K562 (cell line): ENCODE measurements around the gene TMEM141. TPM values are rescaled to one million over a fixed set of nuclear protein-coding genes. Genes with fewer than 3 reads are reported as not detected.

ENCODE experiments used
- ATAC-seq: fragments of 200-7000 bp; cut with Tn5 transposase; 3 replicates; pipeline ENCODE4 v1.9.1; 2020; ENCODE audit warnings: moderate library complexity
- BruUV-seq: library from RNA; stranded (reverse); fragments of 400-500 nt; replicated peaks from 2 replicates; lab custom pipeline; 2021; lab: Mats Ljungman, UMichigan
- CTCF ChIA-PET: fragments of 300-600 bp; formaldehyde crosslinking; extraction: SDS; loops from one replicate; lab custom pipeline; 2021; ENCODE audit warnings: low intra/inter-chr PET ratio; lab: Yijun Ruan, JAX
- POLR2A ChIA-PET: fragments of 300-600, 350-650 bp; sonication (Branson Sonifier 250); formaldehyde crosslinking; extraction: SDS; loops from one replicate; lab custom pipeline; 2021; ENCODE audit warnings: antibody characterized with exemption, inconsistent platforms; lab: Yijun Ruan, JAX
- DNase-seq, 4 experiments: peaks; one replicate each; pipeline versions ENCODE4 v3.0.0 to v3.0.0-alpha.2; 2011 to 2018; ENCODE audit warnings: low spot score in 3 of 4, mixed read lengths in 3 of 4; ENCODE audit errors: extremely low read depth in 1 of 4
- FAIRE-seq: peaks from 2 replicates; lab custom pipeline; 2011; peaks lifted over from hg19 to GRCh38; lab: Jason Lieb, UNC
- H2AFZ ChIP-seq: 2 replicates; pipeline ENCODE4 v1.6.0; 2011; ENCODE audit warnings: low read depth, low read length, control low read depth, inconsistent platforms
- H3K27ac ChIP-seq: fragments of 200-600 bp; 3 replicates; pipeline ENCODE4 v1.8.0; 2011; ENCODE audit warnings: low read depth, mild to moderate bottlenecking, control low read depth, inconsistent platforms, low read length, moderate library complexity, mixed read lengths; ENCODE audit errors: extremely low read depth
- H3K27me3 ChIP-seq, 2 experiments: fragments of 300-600 bp in 1 of 2; 2 replicates in 1 of 2; 3 replicates in 1 of 2; pipeline versions ENCODE4 v1.6.0 to v1.8.0; 2011; ENCODE audit warnings: inconsistent platforms in 2 of 2, low read length in 2 of 2, mild to moderate bottlenecking in 1 of 2, mixed read lengths in 1 of 2, moderate library complexity in 1 of 2; ENCODE audit not compliant: control insufficient read depth in 2 of 2, insufficient read depth in 2 of 2
- H3K36me3 ChIP-seq: fragments of 300-600 bp; 3 replicates; pipeline ENCODE4 v1.8.0; 2011; ENCODE audit warnings: mild to moderate bottlenecking, low read length, inconsistent platforms; ENCODE audit not compliant: control insufficient read depth, insufficient read depth
- H3K4me1 ChIP-seq, 2 experiments: fragments of 200-600 bp in 1 of 2; replicated peaks in 1 of 2; 2 replicates in 1 of 2; 3 replicates in 1 of 2; pipeline versions ENCODE4 v1.5.1 to v1.8.0; 2011; ENCODE audit warnings: inconsistent platforms in 2 of 2, low read length in 2 of 2, mild to moderate bottlenecking in 1 of 2, mixed read lengths in 1 of 2, moderate library complexity in 1 of 2; ENCODE audit not compliant: control insufficient read depth in 2 of 2, insufficient read depth in 2 of 2
- H3K4me2 ChIP-seq: 2 replicates; pipeline ENCODE4 v1.6.1; 2011; ENCODE audit warnings: low read length, control low read depth, inconsistent platforms, mixed read lengths; ENCODE audit not compliant: insufficient read depth
- H3K4me3 ChIP-seq: fragments of 200-600 bp; sonication (generic), shearing (Covaris generic); 2 replicates; pipeline ENCODE4 v1.5.1; 2016; ENCODE audit warnings: control low read depth, inconsistent platforms
- H3K79me2 ChIP-seq: fragments of 200-600 bp; 3 replicates; pipeline ENCODE4 v1.8.0; 2011; ENCODE audit warnings: low read length, inconsistent platforms; ENCODE audit not compliant: control insufficient read depth, insufficient read depth
- H3K9ac ChIP-seq, 2 experiments: 2 replicates each; pipeline versions ENCODE4 v1.6.0 to v1.6.1; 2011; ENCODE audit warnings: low read depth in 2 of 2, low read length in 2 of 2, control low read depth in 1 of 2, inconsistent platforms in 1 of 2, mild to moderate bottlenecking in 1 of 2, mixed read lengths in 1 of 2; ENCODE audit not compliant: insufficient read depth in 1 of 2
- H3K9me1 ChIP-seq: one replicate; pipeline ENCODE4 v1.6.0; 2011; ENCODE audit warnings: inconsistent platforms, mild to moderate bottlenecking, low read length, moderate library complexity; ENCODE audit not compliant: control insufficient read depth, insufficient read depth
- H3K9me3 ChIP-seq: replicated peaks from 2 replicates; pipeline ENCODE4 v1.5.1; 2011; ENCODE audit warnings: low read depth, low read length, inconsistent platforms; ENCODE audit not compliant: control insufficient read depth, insufficient read depth
- H4K20me1 ChIP-seq: replicated peaks from 2 replicates; pipeline ENCODE4 v1.6.1; 2011; ENCODE audit warnings: low read length, inconsistent platforms, mixed read lengths; ENCODE audit not compliant: control insufficient read depth, insufficient read depth
- CBX2 ChIP-seq: fragments of 200-600 bp; sonication (generic); IDR thresholded peaks from one replicate; pipeline ENCODE4 v1.6.1; 2012; ENCODE audit warnings: mild to moderate bottlenecking, low read length, inconsistent platforms; ENCODE audit not compliant: insufficient read depth, poor library complexity, severe bottlenecking
- E2F6 ChIP-seq, 2 experiments: IDR thresholded peaks; 2 replicates each; pipeline ENCODE4 v1.6.1; 2011; ENCODE audit warnings: borderline replicate concordance in 1 of 2, control low read depth in 1 of 2, low read depth in 1 of 2, low read length in 1 of 2, mild to moderate bottlenecking in 1 of 2, mixed read lengths in 1 of 2, moderate library complexity in 1 of 2; ENCODE audit not compliant: insufficient read depth in 1 of 2, insufficient read length in 1 of 2, poor library complexity in 1 of 2, severe bottlenecking in 1 of 2; ENCODE audit errors: extremely low read depth in 1 of 2
- RFX5 ChIP-seq: IDR thresholded peaks from 2 replicates; pipeline ENCODE4 v1.6.1; 2011; ENCODE audit warnings: low read depth, mild to moderate bottlenecking, improper control_type of control experiment, low read length
- TAF1 ChIP-seq: IDR thresholded peaks from 2 replicates; pipeline ENCODE4 v1.6.1; 2011; ENCODE audit warnings: mild to moderate bottlenecking, low read length, moderate library complexity; ENCODE audit not compliant: insufficient read depth, control insufficient read depth, severe bottlenecking; ENCODE audit errors: extremely low read depth
- ZNF592 ChIP-seq: fragments of 450-650 bp; IDR thresholded peaks from 2 replicates; pipeline ENCODE4 v1.6.1; 2017; ENCODE audit warnings: antibody characterized with exemption, mild to moderate bottlenecking
- WGBS: fragments of 100-300 bp; shearing (Covaris generic); methylation state at CpG from one replicate; pipeline ENCODE4 v1.1.6; 2016; ENCODE audit warnings: low coverage, mixed read lengths; ENCODE audit not compliant: insufficient coverage; ENCODE audit errors: missing lambda C conversion rate; 5-methylcytosine and 5-hydroxymethylcytosine counted together
- in situ Hi-C: fragments of 300-500 bp; cut with MboI; formaldehyde crosslinking; loops from 4 replicates; pipeline ENCODE4 v1.15.0; 2018; ENCODE audit warnings: inconsistent platforms, mixed read lengths
- intact Hi-C: fragments of 100-400 bp; cut with micrococcal nuclease; formaldehyde crosslinking; loops from 2 replicates; pipeline ENCODE4 v1.14.2; 2022
- polyA plus RNA-seq, 8 experiments: library from polyadenylated mRNA; depleted of rRNA in 4 of 8; stranded (reverse) in 5 of 8; unstranded in 3 of 8; fragments of >200 nt; fragmentation: Nextera tagmentation in 2 of 8; fragmentation: Illumina TruSeq in 1 of 8; extraction: Ambion mirVana in 2 of 8; extraction: Trizol in 1 of 8; gene quantifications; 2 replicates each; pipeline versions ENCODE4 v1.2.1 to v1.2.3, GENCODE V29; 2011 to 2014; ENCODE audit warnings: inconsistent platforms in 1 of 8, missing spikeins in 1 of 8
- total RNA-seq, 7 experiments: library from RNA; depleted of rRNA in 6 of 7; stranded (reverse); fragments of >200 nt in 6 of 7; fragmentation: Illumina TruSeq in 2 of 7; extraction: Trizol in 2 of 7; gene quantifications; 2 replicates each; pipeline versions ENCODE4 v1.2.1 to v1.2.3, GENCODE V29; 2011 to 2021; ENCODE audit warnings: low replicate concordance in 1 of 7

The TMEM141 gene
- total and polyA plus RNA-seq, 9 of the 15 experiments (the other 6 are each of a cell fraction or from before 2014, with no cell fraction given), result 21.5 to 123 (median 74.8) TPM

- intact Hi-C loops, result no loop called here
- Histone ChIP-seq H3K9ac (no peak overlapping the region), H2AFZ (no peak overlapping the region), H3K27me3 (no peaks in the 10 kb centered on the region), H3K79me2 (no peaks in the 10 kb centered on the region), H4K20me1 (no peaks in the 10 kb centered on the region), H3K27ac (no peak overlapping the region), H3K36me3 (no peaks in the 10 kb centered on the region), H3K4me1 (peaks cover 5 to 7% of the 10 kb centered on the region in 2 experiments; a peak in 3 of 5 replicates), H3K9me1 (no peaks in the 10 kb centered on the region), H3K9me3 (peaks cover 11% of the 10 kb centered on the region), H3K4me2 (no peak overlapping the region), H3K4me3 (no peak overlapping the region)
- 52% methylated on average over 6 of the region's 6 CpGs for WGBS
- TF ChIP-seq CBX2 (no peak), TAF1 (no peak)
- in situ Hi-C loops, result loop anchor here (25.0 kb wide), 1 partner anchor 462 kb away; the partner anchor contains the start of genes CYSRT1, RNF224, SLC34A3 and TUBB4B
- no TSS peak for BruUV-seq
- no peak for ATAC-seq
- FAIRE-seq, result no peak
- DNase-seq, result no peak
- POLR2A ChIA-PET, result interaction anchor here (1.4 kb wide), 1 partner anchor 9 kb away, joined by 3 read pairs; no protein-coding TSS in a partner anchor
- CTCF ChIA-PET, result interaction anchor here (0.6 kb wide), 1 partner anchor 861 kb away, joined by 8 read pairs; no protein-coding TSS in a partner anchor
Observed at GRCh38 chr9:136775191-136775590, 16.0 kb upstream of the TMEM141 start.

- in situ Hi-C loops, result loop anchor here (25.0 kb wide), 1 partner anchor 460 kb away; the partner anchor contains the start of genes CYSRT1, RNF224, SLC34A3 and TUBB4B
- Histone ChIP-seq H4K20me1 (no peaks in the 10 kb centered on the region), H3K9me1 (no peaks in the 10 kb centered on the region), H3K4me3 (no peak overlapping the region), H3K4me1 (peaks cover 14 to 15% of the 10 kb centered on the region in 2 experiments; a peak in 3 of 5 replicates), H3K9me3 (peaks cover 11% of the 10 kb centered on the region), H2AFZ (peak overlapping the region; percentile 72), H3K4me2 (no peak overlapping the region), H3K36me3 (no peaks in the 10 kb centered on the region), H3K27ac (no peak overlapping the region), H3K9ac (peak overlapping the region in 1 of 2 experiments; percentile 17; a peak in 2 of 4 replicates), H3K79me2 (no peaks in the 10 kb centered on the region), H3K27me3 (no peaks in the 10 kb centered on the region)
- BruUV-seq, result no TSS peak
- ChIA-PET POLR2A (interaction anchor here (1.4 kb wide), 1 partner anchor 11 kb away, joined by 5 read pairs; no protein-coding TSS in a partner anchor), CTCF (no interaction called here)
- ATAC-seq, result no peak
- no peak for DNase-seq
- intact Hi-C loops, result no loop called here
- WGBS, result 59% methylated on average over 7 of the region's 7 CpGs
- FAIRE-seq, result no peak
- peak in 1 of 2 experiments; percentile 38 for TF ChIP-seq E2F6 (IDR thresholded peaks at IDR 0.05; ENCODE audit: borderline replicate concordance in 1 of 2, extremely low read depth in 1 of 2, insufficient read depth in 1 of 2, insufficient read length in 1 of 2, low read depth in 1 of 2, low read length in 1 of 2, poor library complexity in 1 of 2, severe bottlenecking in 1 of 2)
- no peak for TF ChIP-seq RFX5
- 0 out of 2 replicates have a peak, but pooled peaks have one; percentile 21 for TF ChIP-seq ZNF592
Observed at GRCh38 chr9:136776947-136777346, 14.2 kb upstream of the TMEM141 start.
